BJ (cell line): ENCODE data around the gene RBMS3. TPM values are rescaled to one million over a fixed set of nuclear protein-coding genes. Genes with fewer than 3 reads are reported as not detected.

Experiments
- CTCF ChIA-PET: fragments of 350-600 bp; formaldehyde crosslinking; extraction: SDS; loops from one replicate; lab custom pipeline; 2021; ENCODE audit warnings: antibody characterized with exemption, inconsistent platforms; lab: Yijun Ruan, JAX
- POLR2A ChIA-PET: fragments of 300-600 bp; sonication (Branson Sonifier 250); formaldehyde crosslinking; extraction: SDS; loops from one replicate; lab custom pipeline; 2021; ENCODE audit warnings: antibody characterized with exemption; lab: Charles Lee
- DNase-seq: peaks from one replicate; pipeline ENCODE4 v3.0.0-alpha.2; 2011; ENCODE audit warnings: low read depth
- H3K27me3 ChIP-seq: 2 replicates; pipeline ENCODE4 v1.6.0; 2011; ENCODE audit warnings: low read length; ENCODE audit not compliant: control insufficient read depth, insufficient read depth
- H3K36me3 ChIP-seq: 2 replicates; pipeline ENCODE4 v1.5.1; 2011; ENCODE audit warnings: low read length; ENCODE audit not compliant: control insufficient read depth, insufficient read depth
- H3K4me3 ChIP-seq: 2 replicates; pipeline ENCODE4 v1.5.1; 2011; ENCODE audit warnings: low read depth, mild to moderate bottlenecking, control low read depth, low read length
- CTCF ChIP-seq: IDR thresholded peaks from 2 replicates; pipeline ENCODE4 v1.5.1; 2011; ENCODE audit warnings: low read depth, mild to moderate bottlenecking, control low read depth, inconsistent platforms, low read length, moderate library complexity; ENCODE audit not compliant: insufficient read depth
- polyA plus RNA-seq: library from polyadenylated mRNA; depleted of rRNA; stranded (reverse); fragments of >200 nt; gene quantifications from 2 replicates; pipeline ENCODE4 v1.2.3, GENCODE V29; 2011

Gene RBMS3
- polyA plus RNA-seq, 1 experiment = 14.5 TPM

DNA sequence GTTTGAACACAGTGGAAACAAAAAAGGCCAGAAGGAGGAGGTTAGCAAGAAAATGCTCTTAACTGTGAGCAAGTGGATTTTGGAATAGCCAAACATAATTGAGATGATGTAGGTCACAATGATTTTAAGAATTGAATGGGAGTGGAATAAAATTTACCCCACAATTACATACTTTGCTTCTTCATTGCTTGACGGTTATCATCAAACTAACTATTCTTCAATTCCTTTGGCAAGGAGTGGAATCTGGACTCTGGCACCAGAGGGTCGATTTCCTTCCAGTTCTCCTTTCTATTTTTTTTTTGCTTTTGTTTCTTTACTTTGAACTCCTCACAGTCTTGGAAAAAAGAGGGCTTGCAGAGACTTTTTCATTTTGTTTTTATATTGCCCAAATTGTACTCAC, 691.0 kb downstream of the RBMS3 start:
- no peak for DNase-seq
- Histone ChIP-seq H3K4me3 (no peak overlapping the region), H3K36me3 (no peaks in the 10 kb centered on the region), H3K27me3 (no peaks in the 10 kb centered on the region)
- CTCF ChIA-PET = interaction anchor here (0.7 kb wide), 1 partner anchor 77 kb away, joined by 3 read pairs; no protein-coding TSS in a partner anchor
- no peak for TF ChIP-seq CTCF
- POLR2A ChIA-PET = interaction anchor here (0.7 kb wide), 1 partner anchor 215 kb away, joined by 3 read pairs; no protein-coding TSS in a partner anchor

- Histone ChIP-seq H3K4me3 (no peak overlapping the region), H3K27me3 (no peaks in the 10 kb centered on the region), H3K36me3 (no peaks in the 10 kb centered on the region)
- ChIA-PET POLR2A (interaction anchor here (0.7 kb wide), 1 partner anchor 215 kb away, joined by 3 read pairs; no protein-coding TSS in a partner anchor), CTCF (no interaction called here)
- peak; percentile 66 for DNase-seq
- no peak for TF ChIP-seq CTCF
Measured at GRCh38 chr3:29972320-29972993, 691.6 kb downstream of the RBMS3 start.

DNA sequence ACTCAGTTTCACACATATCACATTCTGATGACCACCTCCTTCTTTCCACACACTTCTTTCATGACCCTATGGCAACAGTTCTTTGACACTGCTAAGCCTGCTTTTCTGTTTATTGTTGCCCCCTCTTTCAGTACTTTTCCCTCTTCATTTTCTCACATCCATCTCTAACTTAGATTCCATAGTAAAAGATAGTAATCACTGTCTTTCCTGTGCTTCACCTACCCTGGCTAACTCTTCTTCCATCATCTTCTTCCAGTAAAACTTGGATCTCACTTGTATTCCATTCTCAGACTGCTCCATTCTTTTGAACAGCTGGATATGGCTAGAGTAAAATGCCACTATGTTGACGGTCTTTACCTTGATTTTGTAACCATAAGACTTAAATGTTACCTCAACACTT, 692.9 kb downstream of the RBMS3 start:
- ChIA-PET CTCF (no interaction called here), POLR2A (no interaction called here)
- Histone ChIP-seq H3K36me3 (no peaks in the 10 kb centered on the region), H3K4me3 (no peak overlapping the region), H3K27me3 (no peaks in the 10 kb centered on the region)
- no peak for DNase-seq
- no peak for TF ChIP-seq CTCF

GRCh38 chr3:29976871-29977270, 696.0 kb downstream of the RBMS3 start:
- TF ChIP-seq CTCF = no peak
- ChIA-PET CTCF (no interaction called here), POLR2A (no interaction called here)
- DNase-seq = no peak
- no peaks in the 10 kb centered on the region for H3K27me3 ChIP-seq
- H3K36me3 ChIP-seq = no peaks in the 10 kb centered on the region
- H3K4me3 ChIP-seq = no peak overlapping the region

GRCh38 chr3:29977360-29977759, 696.5 kb downstream of the RBMS3 start:
- ChIA-PET POLR2A (no interaction called here), CTCF (no interaction called here)
- Histone ChIP-seq H3K27me3 (no peaks in the 10 kb centered on the region), H3K4me3 (no peak overlapping the region), H3K36me3 (no peaks in the 10 kb centered on the region)
- DNase-seq = no peak
- no peak for TF ChIP-seq CTCF
